ENCODE data around the gene YARS2.

Gene YARS2

GRCh38 chr12:32770141-32770540 lies 14.4 kb upstream of the YARS2 start:
- Mint-ChIP-seq H3K9me3 (no peaks in the 10 kb centered on the region), H3K27me3 (peaks cover 8% of the 10 kb centered on the region), H3K27ac (no peak overlapping the region), H3K36me3 (ENCODE audit: low read depth) (no peaks in the 10 kb centered on the region), H3K4me1 (ENCODE audit: low read depth) (no peaks in the 10 kb centered on the region), H3K4me3 (no peak overlapping the region)
- intact Hi-C loops (cut with micrococcal nuclease): no loop called here

DNA sequence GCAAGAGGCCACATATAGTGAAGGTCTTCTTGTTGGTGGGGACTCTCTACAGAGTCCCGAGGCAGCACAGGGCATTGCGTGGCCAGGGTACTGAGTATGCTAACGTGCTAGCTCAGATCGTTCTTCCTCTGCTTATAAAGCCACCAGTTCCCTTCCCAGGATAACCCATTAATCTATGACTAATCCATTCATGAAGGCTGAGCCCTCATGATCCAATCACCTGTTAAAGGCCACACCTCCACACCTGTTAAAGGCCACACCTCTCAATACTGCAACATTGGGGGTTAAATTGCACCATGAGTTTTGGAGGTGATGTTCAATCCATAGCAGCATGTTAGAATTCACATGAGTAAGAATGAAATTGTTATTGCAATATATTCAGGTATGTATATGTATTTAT lies 12.8 kb upstream of the YARS2 start:
- no peaks in the 10 kb centered on the region for H3K4me1 Mint-ChIP-seq (ENCODE audit: low read depth)
- H3K4me3 Mint-ChIP-seq: no peak overlapping the region
- no peak overlapping the region for H3K27ac Mint-ChIP-seq
- H3K9me3 Mint-ChIP-seq: no peaks in the 10 kb centered on the region
- peaks cover 8% of the 10 kb centered on the region for H3K27me3 Mint-ChIP-seq
- intact Hi-C loops (cut with micrococcal nuclease): no loop called here
- no peaks in the 10 kb centered on the region for H3K36me3 Mint-ChIP-seq (ENCODE audit: low read depth)

GRCh38 chr12:32765906-32766305 lies 10.2 kb upstream of the YARS2 start:
- H3K27ac Mint-ChIP-seq: no peak overlapping the region
- H3K4me3 Mint-ChIP-seq: no peak overlapping the region
- H3K27me3 Mint-ChIP-seq: peaks cover 5% of the 10 kb centered on the region
- H3K9me3 Mint-ChIP-seq: no peaks in the 10 kb centered on the region
- intact Hi-C loops (cut with micrococcal nuclease): no loop called here
- H3K4me1 Mint-ChIP-seq (ENCODE audit: low read depth): peaks cover 14% of the 10 kb centered on the region
- no peaks in the 10 kb centered on the region for H3K36me3 Mint-ChIP-seq (ENCODE audit: low read depth)

GRCh38 chr12:32761716-32762115 lies 6.0 kb upstream of the YARS2 start:
- Mint-ChIP-seq H3K27me3 (no peaks in the 10 kb centered on the region), H3K36me3 (ENCODE audit: low read depth) (no peaks in the 10 kb centered on the region), H3K4me3 (no peak overlapping the region), H3K27ac (peak overlapping the region; percentile 74), H3K4me1 (ENCODE audit: low read depth) (peaks cover 16% of the 10 kb centered on the region), H3K9me3 (no peaks in the 10 kb centered on the region)
- intact Hi-C loops (cut with micrococcal nuclease): no loop called here

DNA sequence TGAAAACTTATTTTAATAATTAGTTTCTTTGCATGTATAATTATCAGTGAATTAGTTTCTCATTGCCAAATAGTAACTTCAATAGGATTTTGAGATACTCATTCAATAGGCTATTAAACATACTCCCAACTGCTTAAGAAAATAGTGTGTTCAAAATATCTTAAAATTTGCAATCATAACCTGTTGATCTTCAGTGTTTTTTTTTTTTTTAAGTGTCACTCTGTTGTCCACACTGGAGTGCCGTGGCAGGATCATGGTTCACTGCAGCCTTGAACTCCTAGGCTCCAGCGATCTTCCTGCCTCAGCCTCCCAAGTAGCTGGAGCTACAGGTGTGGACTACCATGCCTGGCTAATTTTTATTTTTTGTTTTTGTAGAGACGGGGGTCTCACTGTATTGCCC lies 1.5 kb upstream of the YARS2 start:
- H3K4me1 Mint-ChIP-seq (ENCODE audit: low read depth): peaks cover 32% of the 10 kb centered on the region
- no peak overlapping the region for H3K4me3 Mint-ChIP-seq
- H3K9me3 Mint-ChIP-seq: no peaks in the 10 kb centered on the region
- H3K36me3 Mint-ChIP-seq (ENCODE audit: low read depth): peaks cover 24% of the 10 kb centered on the region
- H3K27ac Mint-ChIP-seq: no peak overlapping the region
- no peaks in the 10 kb centered on the region for H3K27me3 Mint-ChIP-seq
- intact Hi-C loops (cut with micrococcal nuclease): loop anchor here (2.0 to 5.0 kb wide), 2 partner anchors 162 to 1460 kb away; no protein-coding TSS in a partner anchor

- Mint-ChIP-seq H3K4me3 (no peak overlapping the region), H3K4me1 (ENCODE audit: low read depth) (peaks cover 27% of the 10 kb centered on the region), H3K27me3 (no peaks in the 10 kb centered on the region), H3K36me3 (ENCODE audit: low read depth) (peaks cover 28% of the 10 kb centered on the region), H3K27ac (peak overlapping the region; percentile 90), H3K9me3 (no peaks in the 10 kb centered on the region)
- intact Hi-C loops (cut with micrococcal nuclease): loop anchor here (1.0 to 5.0 kb wide), 3 partner anchors 162 to 1461 kb away; partner anchors contain the start of gene ALG10
Observed at GRCh38 chr12:32756476-32757066, 874 bp upstream of the YARS2 start.

DNA sequence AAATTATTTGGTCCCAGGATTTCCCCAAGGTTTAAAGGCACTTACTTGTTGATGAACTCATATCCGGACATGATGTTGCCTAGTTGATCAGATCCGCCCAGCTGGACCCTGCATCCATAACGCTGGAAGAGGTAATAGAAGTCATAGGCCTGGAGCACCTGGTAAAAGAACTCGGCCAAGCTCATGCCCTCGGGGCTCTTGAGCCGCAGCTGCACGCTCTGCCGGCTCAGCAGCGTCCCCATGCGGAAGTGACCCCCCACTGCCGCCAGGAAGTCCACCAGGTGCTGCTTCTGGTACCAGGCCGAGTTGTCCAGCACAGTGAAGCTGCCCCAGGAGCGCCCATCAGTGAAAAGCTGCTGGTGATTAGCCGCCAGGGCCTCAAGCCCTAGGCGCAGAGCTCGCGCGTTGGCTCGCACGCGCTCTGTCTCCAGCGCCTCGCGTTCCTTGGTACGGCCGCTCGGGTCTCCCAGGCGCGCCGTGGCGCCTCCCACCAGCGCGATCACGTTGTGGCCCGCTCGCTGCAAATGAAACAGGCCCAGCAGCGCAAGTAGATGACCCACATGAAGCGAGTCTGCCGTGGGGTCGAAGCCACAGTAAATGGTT lies 545 bp downstream of the YARS2 start:
- intact Hi-C loops (cut with micrococcal nuclease): loop anchor here (5.0 kb wide), 1 partner anchor 1462 kb away; no protein-coding TSS in a partner anchor
- H3K27ac Mint-ChIP-seq: peak overlapping the region; percentile 90
- no peaks in the 10 kb centered on the region for H3K27me3 Mint-ChIP-seq
- H3K4me1 Mint-ChIP-seq (ENCODE audit: low read depth): peaks cover 18% of the 10 kb centered on the region
- H3K36me3 Mint-ChIP-seq (ENCODE audit: low read depth): peaks cover 42% of the 10 kb centered on the region
- no peaks in the 10 kb centered on the region for H3K9me3 Mint-ChIP-seq
- H3K4me3 Mint-ChIP-seq: peak overlapping the region; percentile 83

DNA sequence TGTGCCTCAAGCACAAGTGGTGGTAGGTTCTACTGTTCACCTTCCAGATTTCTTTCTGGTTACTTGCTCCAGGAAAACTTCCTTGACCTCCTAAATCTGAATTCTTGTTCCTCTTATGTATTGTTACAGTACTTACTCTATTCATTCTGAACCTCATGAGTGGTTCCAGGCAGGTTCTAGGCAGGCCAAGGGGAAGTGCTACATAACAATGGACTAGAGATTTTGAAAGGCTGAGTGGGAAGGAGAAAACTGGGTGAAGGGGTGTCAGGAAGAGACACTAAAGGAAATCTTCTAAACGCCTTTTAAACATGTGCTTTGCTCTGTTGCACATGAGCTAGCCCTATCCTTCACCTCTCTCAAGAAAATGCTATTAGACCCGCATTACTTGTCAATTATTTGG lies 1.6 kb downstream of the YARS2 start:
- Mint-ChIP-seq H3K4me3 (peak overlapping the region; percentile 83), H3K9me3 (no peaks in the 10 kb centered on the region), H3K4me1 (ENCODE audit: low read depth) (peaks cover 18% of the 10 kb centered on the region), H3K36me3 (ENCODE audit: low read depth) (peaks cover 51% of the 10 kb centered on the region), H3K27me3 (no peaks in the 10 kb centered on the region), H3K27ac (peak overlapping the region; percentile 90)
- intact Hi-C loops (cut with micrococcal nuclease): no loop called here

DNA sequence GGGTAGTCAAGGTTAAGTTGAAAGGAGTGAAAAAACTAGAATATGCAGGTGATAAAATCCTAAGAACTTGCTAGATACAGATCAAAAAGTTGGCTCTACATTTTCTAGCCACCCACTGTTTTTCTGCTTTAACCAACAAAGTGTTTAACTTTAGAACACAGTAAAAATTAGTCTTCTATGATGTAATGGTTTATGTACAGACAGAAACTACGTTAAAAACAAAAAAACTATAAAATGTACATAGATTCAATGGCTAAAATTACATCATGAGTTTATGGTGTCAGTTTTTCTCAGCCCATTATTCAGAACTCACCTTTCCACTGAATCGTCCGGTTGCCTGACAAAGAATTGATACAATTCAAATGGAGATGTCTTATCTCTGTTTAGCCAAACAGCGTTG lies 2.1 kb downstream of the YARS2 start:
- Mint-ChIP-seq H3K36me3 (ENCODE audit: low read depth) (peaks cover 53% of the 10 kb centered on the region), H3K27ac (no peak overlapping the region), H3K4me3 (no peak overlapping the region), H3K4me1 (ENCODE audit: low read depth) (peaks cover 18% of the 10 kb centered on the region), H3K27me3 (no peaks in the 10 kb centered on the region), H3K9me3 (no peaks in the 10 kb centered on the region)
- intact Hi-C loops (cut with micrococcal nuclease): no loop called here

GRCh38 chr12:32743264-32743663 lies 12.4 kb downstream of the YARS2 start:
- intact Hi-C loops (cut with micrococcal nuclease): no loop called here
- H3K27me3 Mint-ChIP-seq: no peaks in the 10 kb centered on the region
- no peak overlapping the region for H3K4me3 Mint-ChIP-seq
- H3K4me1 Mint-ChIP-seq (ENCODE audit: low read depth): no peaks in the 10 kb centered on the region
- H3K9me3 Mint-ChIP-seq: no peaks in the 10 kb centered on the region
- H3K36me3 Mint-ChIP-seq (ENCODE audit: low read depth): peaks cover 98% of the 10 kb centered on the region
- H3K27ac Mint-ChIP-seq: no peak overlapping the region

DNA sequence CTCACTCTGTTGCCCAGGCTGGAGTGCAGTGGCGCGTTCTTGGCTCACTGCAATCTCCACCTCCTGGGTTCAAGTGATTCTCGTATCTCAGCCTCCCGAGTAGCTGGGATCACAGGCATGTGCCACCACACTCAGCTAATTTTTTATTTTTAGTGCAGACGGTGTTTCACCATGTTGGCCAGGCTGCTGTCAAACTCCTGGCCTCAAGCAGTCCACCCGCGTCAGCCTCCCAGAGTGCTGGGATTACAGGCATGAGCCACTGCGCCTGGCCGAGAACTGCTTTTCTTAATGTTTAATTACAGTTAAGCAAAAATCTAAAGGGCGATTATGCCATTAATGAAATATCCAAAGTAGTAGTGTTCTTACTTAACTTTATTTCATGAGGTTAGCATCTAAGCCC lies 13.6 kb downstream of the YARS2 start:
- intact Hi-C loops (cut with micrococcal nuclease): no loop called here
- H3K36me3 Mint-ChIP-seq (ENCODE audit: low read depth): peaks cover 97% of the 10 kb centered on the region
- H3K27ac Mint-ChIP-seq: no peak overlapping the region

GRCh38 chr12:32739279-32739678 lies 16.4 kb downstream of the YARS2 start:
- Mint-ChIP-seq H3K36me3 (ENCODE audit: low read depth) (peaks cover 97% of the 10 kb centered on the region), H3K27me3 (no peaks in the 10 kb centered on the region)
- intact Hi-C loops (cut with micrococcal nuclease): no loop called here

More for the DNA sequence above, 13.6 kb downstream of the YARS2 start:
- Mint-ChIP-seq H3K9me3 (no peaks in the 10 kb centered on the region), H3K4me3 (no peak overlapping the region), H3K27me3 (no peaks in the 10 kb centered on the region), H3K4me1 (ENCODE audit: low read depth) (no peaks in the 10 kb centered on the region)

DNA sequence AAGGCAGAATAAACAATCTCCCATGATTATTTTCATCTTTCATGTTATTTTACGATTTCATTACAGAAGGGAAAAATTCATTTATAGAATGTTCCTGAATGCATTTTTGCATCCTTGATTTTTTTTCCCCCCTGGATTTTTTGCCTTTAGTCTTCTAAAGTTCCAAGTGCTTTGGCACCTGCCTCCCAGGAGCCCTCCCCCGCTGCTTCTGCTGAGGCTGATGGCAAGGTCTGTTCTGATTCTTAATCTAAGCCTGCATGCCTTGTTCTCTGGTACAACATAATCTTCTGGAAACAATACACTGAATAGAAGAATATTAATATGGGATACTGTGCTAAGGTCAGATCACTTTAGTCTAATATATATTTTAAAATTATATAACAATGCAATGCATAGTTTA lies 18.0 kb downstream of the YARS2 start:
- Mint-ChIP-seq H3K27me3 (no peaks in the 10 kb centered on the region), H3K4me3 (no peak overlapping the region), H3K27ac (no peak overlapping the region), H3K36me3 (ENCODE audit: low read depth) (peaks cover 92% of the 10 kb centered on the region), H3K9me3 (no peaks in the 10 kb centered on the region), H3K4me1 (ENCODE audit: low read depth) (no peaks in the 10 kb centered on the region)
- intact Hi-C loops (cut with micrococcal nuclease): no loop called here

More at GRCh38 chr12:32739279-32739678, 16.4 kb downstream of the YARS2 start:
- no peaks in the 10 kb centered on the region for H3K4me1 Mint-ChIP-seq (ENCODE audit: low read depth)
- H3K27ac Mint-ChIP-seq: no peak overlapping the region
- H3K4me3 Mint-ChIP-seq: no peak overlapping the region
- H3K9me3 Mint-ChIP-seq: no peaks in the 10 kb centered on the region

DNA sequence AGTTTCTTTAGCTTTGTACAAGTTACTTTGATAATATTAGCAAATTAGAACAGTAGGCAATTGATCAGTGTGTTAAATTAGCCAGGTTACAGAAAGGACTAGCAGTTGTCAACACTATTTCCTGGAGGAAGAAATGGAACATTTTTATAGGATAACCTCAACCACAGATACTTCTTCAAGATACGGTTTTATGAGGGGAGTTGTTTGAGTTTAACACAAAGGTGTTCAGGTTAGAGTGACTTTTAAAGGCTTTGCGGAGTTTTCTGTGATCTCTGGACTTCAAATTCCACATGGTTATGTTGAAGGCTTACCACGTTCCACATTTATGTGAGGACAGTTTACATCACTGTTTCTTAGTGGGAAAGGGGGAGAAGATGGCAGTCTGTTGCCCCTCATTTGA lies 19.3 kb downstream of the YARS2 start:
- H3K27me3 Mint-ChIP-seq: no peaks in the 10 kb centered on the region
- no peaks in the 10 kb centered on the region for H3K4me1 Mint-ChIP-seq (ENCODE audit: low read depth)
- no peak overlapping the region for H3K4me3 Mint-ChIP-seq
- H3K27ac Mint-ChIP-seq: no peak overlapping the region
- H3K36me3 Mint-ChIP-seq (ENCODE audit: low read depth): peaks cover 92% of the 10 kb centered on the region
- H3K9me3 Mint-ChIP-seq: no peaks in the 10 kb centered on the region
- intact Hi-C loops (cut with micrococcal nuclease): no loop called here

- peaks cover 91% of the 10 kb centered on the region for H3K36me3 Mint-ChIP-seq (ENCODE audit: low read depth)
- intact Hi-C loops (cut with micrococcal nuclease): no loop called here
- H3K27me3 Mint-ChIP-seq: no peaks in the 10 kb centered on the region
- H3K4me3 Mint-ChIP-seq: no peak overlapping the region
- no peaks in the 10 kb centered on the region for H3K4me1 Mint-ChIP-seq (ENCODE audit: low read depth)
- no peak overlapping the region for H3K27ac Mint-ChIP-seq
- no peaks in the 10 kb centered on the region for H3K9me3 Mint-ChIP-seq
Observed at GRCh38 chr12:32734952-32735351, 20.7 kb downstream of the YARS2 start.
